B cell (primary cell): ENCODE measurements around the gene TMPRSS9. TPM values are rescaled to one million over a fixed set of nuclear protein-coding genes. Genes with fewer than 3 reads are reported as not detected.

Experiments used
- ATAC-seq: fragments of 200-7000 bp; cut with Tn5 transposase; one replicate; pipeline ENCODE4 v1.10.0; 2021; ENCODE audit warnings: low read depth, mild to moderate bottlenecking, moderate number of reproducible peaks, moderate library complexity
- CTCF ChIA-PET: fragments of 350-600 bp; sonication (Branson Sonifier 250); formaldehyde crosslinking; loops from one replicate; lab custom pipeline; 2021; ENCODE audit warnings: antibody characterized with exemption, inconsistent platforms; lab: Charles Lee
- POLR2A ChIA-PET: fragments of 350-600 bp; sonication (Branson Sonifier 250); formaldehyde crosslinking; loops from one replicate; lab custom pipeline; 2021; ENCODE audit warnings: antibody characterized with exemption; lab: Charles Lee
- DNase-seq: peaks from one replicate; pipeline ENCODE4 v3.0.0; 2013
- H2AFZ ChIP-seq: 2 replicates; pipeline ENCODE4 v1.6.1; 2012; ENCODE audit warnings: mild to moderate bottlenecking, low read depth, low read length; ENCODE audit not compliant: insufficient read depth, poor library complexity, severe bottlenecking
- H3K27ac ChIP-seq, 2 donors: 1 replicate in 1 of 2; 2 replicates in 1 of 2; pipeline ENCODE4 v1.5.1; 2012 to 2013; ENCODE audit warnings: low read length in 2 of 2, mild to moderate bottlenecking in 2 of 2, moderate library complexity in 1 of 2
- H3K27me3 ChIP-seq, 4 experiments: fragments of 200-600 bp in 1 of 4; sonication (generic) in 1 of 4; replicated peaks in 1 of 4; 1 replicate in 2 of 4; 2 replicates in 2 of 4; pipeline versions ENCODE4 v1.6.1 to v1.7.0; 2013 to 2016; ENCODE audit warnings: low read length in 3 of 4, mild to moderate bottlenecking in 2 of 4, mixed read lengths in 1 of 4, moderate library complexity in 1 of 4; ENCODE audit not compliant: insufficient read depth in 4 of 4, control insufficient read depth in 3 of 4; ENCODE audit errors: control extremely low read depth in 1 of 4
- H3K36me3 ChIP-seq, 2 experiments: replicated peaks in 1 of 2; 1 replicate in 1 of 2; 2 replicates in 1 of 2; pipeline versions ENCODE4 v1.6.1 to v1.7.1; 2013; ENCODE audit warnings: low read length in 1 of 2; ENCODE audit not compliant: insufficient read depth in 2 of 2, control insufficient read depth in 1 of 2; ENCODE audit errors: control extremely low read depth in 1 of 2, extremely low read depth in 1 of 2
- H3K4me1 ChIP-seq, 2 donors: fragments of 200-600 bp in 1 of 2; sonication (generic) in 1 of 2; 1 replicate in 1 of 2; 2 replicates in 1 of 2; pipeline versions ENCODE4 v1.5.1 to v1.6.1; 2013 to 2017; ENCODE audit warnings: low read length in 2 of 2; ENCODE audit not compliant: control insufficient read depth in 2 of 2, insufficient read depth in 2 of 2
- H3K4me2 ChIP-seq: replicated peaks from 2 replicates; pipeline ENCODE3; 2012; ENCODE audit warnings: mild to moderate bottlenecking, low read depth, low read length; ENCODE audit not compliant: poor library complexity, severe bottlenecking
- H3K4me3 ChIP-seq, 5 experiments: fragments of 200-600 bp in 1 of 5; sonication (generic) in 1 of 5; 1 replicate in 3 of 5; 2 replicates in 2 of 5; pipeline versions ENCODE4 v1.5.1 to v1.7.0; 2011 to 2016; ENCODE audit warnings: low read length in 4 of 5, mild to moderate bottlenecking in 4 of 5, low read depth in 2 of 5, control low read depth in 1 of 5, moderate library complexity in 1 of 5; ENCODE audit not compliant: insufficient read depth in 1 of 5; ENCODE audit errors: control extremely low read depth in 1 of 5, extremely low read depth in 1 of 5
- H3K79me2 ChIP-seq: fragments of 200-600 bp; sonication (generic); one replicate; pipeline ENCODE4 v1.6.0; 2016; ENCODE audit warnings: low read length; ENCODE audit not compliant: control insufficient read depth, insufficient read depth
- H3K9ac ChIP-seq: fragments of 200-600 bp; sonication (generic); 2 replicates; pipeline ENCODE4 v1.6.1; 2017; ENCODE audit warnings: mild to moderate bottlenecking, low read length, moderate library complexity
- H3K9me3 ChIP-seq, 3 donors: one replicate each; pipeline versions ENCODE4 v1.6.1 to v1.7.1; 2013; ENCODE audit warnings: low read length in 2 of 3; ENCODE audit not compliant: control insufficient read depth in 2 of 3, insufficient read depth in 1 of 3; ENCODE audit errors: control extremely low read depth in 1 of 3
- H4K20me1 ChIP-seq: 2 replicates; pipeline ENCODE4 v1.6.0; 2012; ENCODE audit warnings: mild to moderate bottlenecking, low read length; ENCODE audit not compliant: insufficient read depth, control insufficient read depth, poor library complexity, severe bottlenecking
- H3K27ac Mint-ChIP-seq: one replicate; pipeline ENCODE4 v1.8.0; 2021; ENCODE audit warnings: mixed read lengths
- H3K27me3 Mint-ChIP-seq: one replicate; pipeline ENCODE4 v1.8.0; 2021; ENCODE audit warnings: mixed read lengths
- H3K4me1 Mint-ChIP-seq: one replicate; pipeline ENCODE4 v1.8.0; 2021; ENCODE audit warnings: mixed read lengths
- H3K4me3 Mint-ChIP-seq: one replicate; pipeline ENCODE4 v1.8.0; 2021; ENCODE audit warnings: mixed read lengths
- H3K9me3 Mint-ChIP-seq: one replicate; pipeline ENCODE4 v1.8.0; 2022; ENCODE audit warnings: mixed read lengths; ENCODE audit not compliant: insufficient read depth
- EZH2 ChIP-seq: IDR thresholded peaks from 2 replicates; pipeline ENCODE4 v1.6.1; 2012; ENCODE audit warnings: borderline replicate concordance, low read depth, mild to moderate bottlenecking, moderate library complexity, low read length; ENCODE audit not compliant: insufficient read depth, poor library complexity, severe bottlenecking
- WGBS: methylation state at CpG from one replicate; pipeline ENCODE4 v1.1.5; 2013; ENCODE audit warnings: missing lambda C conversion rate; ENCODE audit not compliant: insufficient coverage; 5-methylcytosine and 5-hydroxymethylcytosine counted together
- intact Hi-C: fragments of 100-400 bp; cut with micrococcal nuclease; formaldehyde crosslinking; loops from one replicate; pipeline ENCODE4 v1.10.0; 2022
- polyA plus RNA-seq: library from polyadenylated mRNA; depleted of rRNA; stranded (reverse); fragments of >200 nt; gene quantifications from 2 replicates; pipeline ENCODE4 v1.2.3, GENCODE V29; 2012
- total RNA-seq, 2 donors: library from RNA; stranded (reverse); fragments of 120-200 nt in 1 of 2; gene quantifications; 1 replicate in 1 of 2; 2 replicates in 1 of 2; pipeline versions ENCODE4 v1.2.3 to v1.2.4, GENCODE V29; 2013 to 2022
- TF ChIP-seq, protein P1 (sequence below): fragments of 200-600 bp; IDR thresholded peaks from one replicate; pipeline ENCODE4 v1.8.0; 2022; ENCODE audit warnings: antibody characterized with exemption, mild to moderate bottlenecking

Gene TMPRSS9
- total and polyA plus RNA-seq, 2 donors (not counting 1 experiment from before 2014, with no cell fraction given): not detected

DNA sequence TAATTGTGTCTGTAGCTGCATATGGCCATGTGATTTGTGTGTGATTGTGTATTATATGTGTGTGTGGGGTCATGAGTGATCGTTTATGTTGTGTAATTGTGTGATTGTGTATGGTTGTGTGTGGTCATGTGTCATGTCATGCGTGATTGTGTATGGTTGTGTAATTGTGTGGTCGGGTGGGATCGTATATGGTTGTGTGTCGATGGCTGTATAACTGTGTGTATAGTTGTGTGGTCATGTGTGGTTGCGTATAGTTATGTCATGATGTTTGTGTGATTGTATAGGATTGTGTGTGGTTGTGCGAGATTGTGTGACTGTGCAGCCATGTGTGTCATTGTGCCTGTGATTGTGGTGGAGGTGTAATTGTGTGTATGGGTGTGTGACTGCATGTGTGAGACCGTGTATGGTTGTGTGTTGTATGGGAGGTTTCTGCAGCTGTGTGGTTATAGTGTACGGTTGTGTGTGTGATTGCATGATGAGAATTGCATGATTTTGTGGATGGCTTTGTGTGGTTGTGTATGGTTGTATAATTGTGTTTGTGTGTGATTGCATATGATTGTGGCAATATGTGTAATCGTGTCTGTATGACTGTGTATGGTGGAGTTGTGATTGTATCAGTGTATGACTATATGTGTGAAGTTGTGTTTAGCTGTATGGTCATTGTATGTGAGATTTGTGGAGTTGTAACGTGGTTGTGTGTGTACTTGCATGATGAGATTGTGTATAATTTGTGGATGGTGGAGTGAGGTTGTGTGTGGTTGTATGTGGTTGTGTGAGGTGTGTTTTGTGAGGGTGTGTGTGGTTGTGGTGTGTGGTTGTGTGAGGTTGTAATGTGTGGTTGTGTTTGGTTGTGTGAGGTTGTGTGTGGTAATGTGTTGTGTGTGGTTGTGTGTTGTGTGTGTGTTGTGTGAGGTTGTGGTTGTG, 2.2 kb downstream of the TMPRSS9 start:
- DNase-seq: no peak
- intact Hi-C loops: no loop called here
- Histone ChIP-seq H4K20me1 (no peaks in the 10 kb centered on the region), H2AFZ (no peak overlapping the region), H3K27ac (no peak overlapping the region), H3K27me3 (peaks cover 0 to 39% (median 15%) of the 10 kb centered on the region in 4 experiments), H3K9ac (no peak overlapping the region), H3K4me2 (no peak overlapping the region), H3K79me2 (no peaks in the 10 kb centered on the region), H3K4me1 (peaks cover 6 to 17% of the 10 kb centered on the region in 2 donors), H3K4me3 (no peak overlapping the region), H3K36me3 (no peaks in the 10 kb centered on the region), H3K9me3 (peaks cover 0 to 3% (median 0%) of the 10 kb centered on the region in 3 donors)
- TF ChIP-seq, protein P1, sequence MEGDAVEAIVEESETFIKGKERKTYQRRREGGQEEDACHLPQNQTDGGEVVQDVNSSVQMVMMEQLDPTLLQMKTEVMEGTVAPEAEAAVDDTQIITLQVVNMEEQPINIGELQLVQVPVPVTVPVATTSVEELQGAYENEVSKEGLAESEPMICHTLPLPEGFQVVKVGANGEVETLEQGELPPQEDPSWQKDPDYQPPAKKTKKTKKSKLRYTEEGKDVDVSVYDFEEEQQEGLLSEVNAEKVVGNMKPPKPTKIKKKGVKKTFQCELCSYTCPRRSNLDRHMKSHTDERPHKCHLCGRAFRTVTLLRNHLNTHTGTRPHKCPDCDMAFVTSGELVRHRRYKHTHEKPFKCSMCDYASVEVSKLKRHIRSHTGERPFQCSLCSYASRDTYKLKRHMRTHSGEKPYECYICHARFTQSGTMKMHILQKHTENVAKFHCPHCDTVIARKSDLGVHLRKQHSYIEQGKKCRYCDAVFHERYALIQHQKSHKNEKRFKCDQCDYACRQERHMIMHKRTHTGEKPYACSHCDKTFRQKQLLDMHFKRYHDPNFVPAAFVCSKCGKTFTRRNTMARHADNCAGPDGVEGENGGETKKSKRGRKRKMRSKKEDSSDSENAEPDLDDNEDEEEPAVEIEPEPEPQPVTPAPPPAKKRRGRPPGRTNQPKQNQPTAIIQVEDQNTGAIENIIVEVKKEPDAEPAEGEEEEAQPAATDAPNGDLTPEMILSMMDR: no peak
- TF ChIP-seq EZH2: no peak
- ChIA-PET CTCF (no interaction called here), POLR2A (interaction anchor here (0.7 kb wide), 1 partner anchor 15 kb away, joined by 3 read pairs; no protein-coding TSS in a partner anchor)
- Mint-ChIP-seq H3K4me3 (no peak overlapping the region), H3K9me3 (no peaks in the 10 kb centered on the region), H3K4me1 (peaks cover 5% of the 10 kb centered on the region), H3K27ac (no peak overlapping the region), H3K27me3 (peaks cover 17% of the 10 kb centered on the region)
- no peak for ATAC-seq
- 89% methylated on average over 11 of the region's 11 CpGs for WGBS

DNA sequence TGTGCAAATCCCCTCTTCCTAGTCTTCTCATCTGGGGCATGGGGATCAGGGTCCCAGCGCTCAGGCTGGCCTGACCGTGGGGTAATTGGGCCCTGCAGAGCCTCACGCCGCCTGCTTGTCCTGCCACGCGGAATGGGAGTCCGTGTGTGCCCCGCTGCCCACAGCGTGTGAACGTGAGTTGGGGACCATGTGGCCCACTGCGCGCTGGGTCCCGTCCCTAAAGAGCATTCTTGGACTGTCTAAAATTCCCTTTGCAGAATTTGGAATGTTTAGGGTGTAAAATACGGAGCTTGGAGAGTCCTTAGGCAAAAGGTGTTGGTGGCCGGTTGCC, 2.9 kb downstream of the TMPRSS9 start:
- H3K9ac ChIP-seq: no peak overlapping the region
- no peak overlapping the region for H3K4me3 Mint-ChIP-seq
- ATAC-seq (no peak), DNase-seq (no peak)
- H3K4me1 ChIP-seq: peaks cover 6 to 17% of the 10 kb centered on the region in 2 donors
- TF ChIP-seq, protein P1: no peak
- TF ChIP-seq EZH2: no peak
- WGBS: 96% methylated on average over 15 of the region's 15 CpGs
- H3K27ac Mint-ChIP-seq: no peak overlapping the region
- no peaks in the 10 kb centered on the region for H4K20me1 ChIP-seq
- intact Hi-C loops: no loop called here
- no peaks in the 10 kb centered on the region for H3K36me3 ChIP-seq
- ChIA-PET CTCF (interaction anchor here (0.6 kb wide), 1 partner anchor 17 kb away, joined by 5 read pairs; no protein-coding TSS in a partner anchor), POLR2A (interaction anchor here (0.6 to 0.7 kb wide), 4 partner anchors 15 to 109 kb away, joined by 3 to 6 read pairs (median 3); no protein-coding TSS in a partner anchor)
- peaks cover 0 to 39% (median 15%) of the 10 kb centered on the region in 4 experiments for H3K27me3 ChIP-seq
- H3K4me1 Mint-ChIP-seq: peaks cover 5% of the 10 kb centered on the region
- no peak overlapping the region for H3K4me3 ChIP-seq
- no peaks in the 10 kb centered on the region for H3K79me2 ChIP-seq
- no peak overlapping the region for H2AFZ ChIP-seq
- peaks cover 0 to 3% (median 0%) of the 10 kb centered on the region in 3 donors for H3K9me3 ChIP-seq
- peaks cover 18% of the 10 kb centered on the region for H3K27me3 Mint-ChIP-seq
- H3K27ac ChIP-seq: no peak overlapping the region
- H3K9me3 Mint-ChIP-seq: no peaks in the 10 kb centered on the region
- H3K4me2 ChIP-seq: no peak overlapping the region
